ENCODE data around the gene IMPA2. TPM values are rescaled to one million over a fixed set of nuclear protein-coding genes. Genes with fewer than 3 reads are reported as not detected.
"Not testable (repeated sequence)": the region's sequence is repeated elsewhere in the genome, so short reads cannot be mapped to it uniquely, and the experiment has no call there.

Gene IMPA2
- total and polyA plus RNA-seq, 8 donors = 61.0 to 263 (median 78.6) TPM

- H3K27me3 ChIP-seq; H3K27ac ChIP-seq; H3K9me3 ChIP-seq; H3K36me3 ChIP-seq; intact Hi-C loops (cut with DNase I; ENCODE audit: low total_unique reads); H3K4me1 ChIP-seq; H3K4me3 ChIP-seq: not testable (repeated sequence)
- peak in 1 of 7 experiments; percentile 8 for TF ChIP-seq CTCF (IDR thresholded peaks at IDR 0.05)
- DNase-seq = peak in 1 of 2 donors; percentile 3
- WGBS, 5 donors = 72 to 90% (median 79%) methylated on average over 34 to 44 of the region's 44 CpGs
Observed at GRCh38 chr18:12068316-12068949, 87.1 kb downstream of the IMPA2 start.

- TF ChIP-seq POLR2A (IDR thresholded peaks at IDR 0.05) (no peak), EP300 (IDR thresholded peaks at IDR 0.05) (no peak), POLR2AphosphoS5 (IDR thresholded peaks at IDR 0.05) (no peak), CTCF (IDR thresholded peaks at IDR 0.05) (no peak)
- intact Hi-C loops (cut with DNase I; ENCODE audit: low total_unique reads) = no loop called here
- DNase-seq = peak in 1 of 2 donors; percentile 25
- H3K27ac ChIP-seq = no peak overlapping the region
- H3K4me1 ChIP-seq = no peaks in the 10 kb centered on the region
- no peaks in the 10 kb centered on the region for H3K9me3 ChIP-seq
- 61 to 78% (median 73%) methylated on average over 3 of the region's 3 CpGs for WGBS, 5 donors
- H3K36me3 ChIP-seq = no peaks in the 10 kb centered on the region
- no peak overlapping the region for H3K4me3 ChIP-seq
- peaks cover 0 to 4% (median 0%) of the 10 kb centered on the region in 3 donors for H3K27me3 ChIP-seq
Observed at GRCh38 chr18:12068950-12069320, 87.6 kb downstream of the IMPA2 start.

- H3K9me3 ChIP-seq; DNase-seq; H3K4me1 ChIP-seq; H3K27ac ChIP-seq; H3K27me3 ChIP-seq; H3K4me3 ChIP-seq; intact Hi-C loops (cut with DNase I; ENCODE audit: low total_unique reads); H3K36me3 ChIP-seq: not testable (repeated sequence)
- 50 to 84% (median 68%) methylated on average over 1 of the region's 1 CpG for WGBS, 5 donors
Observed at GRCh38 chr18:12071066-12071465, 89.8 kb downstream of the IMPA2 start.

GRCh38 chr18:12072996-12073395 lies 91.7 kb downstream of the IMPA2 start:
- TF ChIP-seq CTCF (IDR thresholded peaks at IDR 0.05) (no peak), EP300 (IDR thresholded peaks at IDR 0.05) (no peak), POLR2A (IDR thresholded peaks at IDR 0.05) (no peak), POLR2AphosphoS5 (IDR thresholded peaks at IDR 0.05) (no peak)
- Histone ChIP-seq H3K27ac (no peak overlapping the region), H3K4me1 (no peaks in the 10 kb centered on the region), H3K4me3 (no peak overlapping the region), H3K9me3 (no peaks in the 10 kb centered on the region), H3K36me3 (no peaks in the 10 kb centered on the region), H3K27me3 (peaks cover 0 to 2% (median 0%) of the 10 kb centered on the region in 3 donors)
- intact Hi-C loops (cut with DNase I; ENCODE audit: low total_unique reads) = no loop called here
- 50 to 77% (median 72%) methylated on average over 1 of the region's 1 CpG for WGBS, 5 donors
- no peak for DNase-seq

GRCh38 chr18:12074736-12075135 lies 93.4 kb downstream of the IMPA2 start:
- TF ChIP-seq POLR2AphosphoS5 (IDR thresholded peaks at IDR 0.05) (no peak), EP300 (IDR thresholded peaks at IDR 0.05) (no peak), CTCF (IDR thresholded peaks at IDR 0.05) (no peak), POLR2A (IDR thresholded peaks at IDR 0.05) (no peak)
- intact Hi-C loops (cut with DNase I; ENCODE audit: low total_unique reads) = no loop called here

More at GRCh38 chr18:12074736-12075135, 93.4 kb downstream of the IMPA2 start:
- Histone ChIP-seq H3K9me3 (no peaks in the 10 kb centered on the region), H3K4me3 (no peak overlapping the region), H3K27me3 (no peaks in the 10 kb centered on the region), H3K36me3 (no peaks in the 10 kb centered on the region), H3K27ac (no peak overlapping the region), H3K4me1 (no peaks in the 10 kb centered on the region)
- DNase-seq = peak in 1 of 2 donors; percentile 42
- 81 to 90% (median 88%) methylated on average over 3 of the region's 3 CpGs for WGBS, 5 donors
